Osteoblast (primary cell): ENCODE data around the gene GABBR2. TPM values are rescaled to one million over a fixed set of nuclear protein-coding genes. Genes with fewer than 3 reads are reported as not detected.
"Not testable (repeated sequence)": the region's sequence is repeated elsewhere in the genome, so short reads cannot be mapped to it uniquely, and the experiment has no call there.

Experiments used
- DNase-seq: peaks from one replicate; pipeline ENCODE4 v3.0.0; 2011; ENCODE audit warnings: low spot score, mixed read lengths; ENCODE audit not compliant: insufficient read length; ENCODE audit errors: missing footprints
- H2AFZ ChIP-seq: 2 replicates; pipeline ENCODE4 v1.6.0; 2011; ENCODE audit warnings: mild to moderate bottlenecking, low read length
- H3K27ac ChIP-seq: 2 replicates; pipeline ENCODE4 v1.5.1; 2011; ENCODE audit warnings: mild to moderate bottlenecking, low read depth, low read length, moderate library complexity
- H3K27me3 ChIP-seq: 2 replicates; pipeline ENCODE4 v1.6.0; 2012; ENCODE audit warnings: mild to moderate bottlenecking, control low read depth, inconsistent platforms, low read length, moderate library complexity; ENCODE audit not compliant: insufficient read depth
- H3K36me3 ChIP-seq: 2 replicates; pipeline ENCODE4 v1.5.1; 2011; ENCODE audit warnings: mild to moderate bottlenecking, low read length, control low read depth, moderate library complexity; ENCODE audit not compliant: insufficient read depth
- H3K4me1 ChIP-seq: 2 replicates; pipeline ENCODE4 v1.5.1; 2011; ENCODE audit warnings: mild to moderate bottlenecking, low read length, control low read depth, moderate library complexity; ENCODE audit not compliant: insufficient read depth
- H3K4me2 ChIP-seq: 2 replicates; pipeline ENCODE4 v1.6.0; 2011; ENCODE audit warnings: mild to moderate bottlenecking, low read length; ENCODE audit not compliant: insufficient read depth
- H3K4me3 ChIP-seq: fragments of 200-600 bp; sonication (generic); 3 replicates; pipeline ENCODE4 v1.5.1; 2012; ENCODE audit warnings: mild to moderate bottlenecking, low read length, inconsistent platforms; ENCODE audit not compliant: insufficient read depth
- H3K79me2 ChIP-seq: 2 replicates; pipeline ENCODE4 v1.6.0; 2012; ENCODE audit warnings: mild to moderate bottlenecking, low read length, control low read depth, inconsistent platforms; ENCODE audit not compliant: insufficient read depth
- H3K9me3 ChIP-seq: 2 replicates; pipeline ENCODE4 v1.5.1; 2011; ENCODE audit warnings: low read depth, low read length, control low read depth
- H4K20me1 ChIP-seq: 2 replicates; pipeline ENCODE4 v1.6.0; 2012; ENCODE audit warnings: mild to moderate bottlenecking, low read length, control low read depth; ENCODE audit not compliant: insufficient read depth
- total RNA-seq: library from RNA; depleted of rRNA; stranded (reverse); fragments of >200 nt; gene quantifications from 2 replicates; pipeline ENCODE4 v1.2.3, GENCODE V29; 2012
- TF ChIP-seq, protein P1 (sequence below): IDR thresholded peaks from 2 replicates; pipeline ENCODE4 v1.5.1; 2011; ENCODE audit warnings: mild to moderate bottlenecking, low read depth, low read length, moderate library complexity; ENCODE audit errors: extremely low read depth

GABBR2 gene
- total RNA-seq, 1 donor = under 0.01 TPM

DNA sequence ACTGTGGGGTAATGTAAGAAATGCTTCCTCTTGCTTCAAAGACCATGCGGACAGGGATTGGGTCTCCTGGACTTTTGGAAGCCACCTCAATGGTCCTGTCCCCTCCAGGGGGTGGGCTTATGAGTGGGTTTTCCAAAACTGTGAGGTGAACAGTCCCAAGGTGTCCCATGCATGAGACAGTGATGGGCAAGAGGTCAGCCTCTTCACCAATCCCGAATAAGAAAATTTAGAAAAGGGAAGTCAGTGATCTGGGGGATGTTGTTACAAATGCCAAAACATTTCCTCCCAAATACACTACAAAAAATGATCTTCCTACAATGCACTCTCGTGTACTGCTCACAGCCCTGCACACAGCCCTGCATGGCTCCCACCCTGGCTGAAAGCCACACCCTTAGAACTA is 237.6 kb downstream of the GABBR2 start:
- no peaks in the 10 kb centered on the region for H4K20me1 ChIP-seq
- no peaks in the 10 kb centered on the region for H3K36me3 ChIP-seq
- TF ChIP-seq, protein P1, sequence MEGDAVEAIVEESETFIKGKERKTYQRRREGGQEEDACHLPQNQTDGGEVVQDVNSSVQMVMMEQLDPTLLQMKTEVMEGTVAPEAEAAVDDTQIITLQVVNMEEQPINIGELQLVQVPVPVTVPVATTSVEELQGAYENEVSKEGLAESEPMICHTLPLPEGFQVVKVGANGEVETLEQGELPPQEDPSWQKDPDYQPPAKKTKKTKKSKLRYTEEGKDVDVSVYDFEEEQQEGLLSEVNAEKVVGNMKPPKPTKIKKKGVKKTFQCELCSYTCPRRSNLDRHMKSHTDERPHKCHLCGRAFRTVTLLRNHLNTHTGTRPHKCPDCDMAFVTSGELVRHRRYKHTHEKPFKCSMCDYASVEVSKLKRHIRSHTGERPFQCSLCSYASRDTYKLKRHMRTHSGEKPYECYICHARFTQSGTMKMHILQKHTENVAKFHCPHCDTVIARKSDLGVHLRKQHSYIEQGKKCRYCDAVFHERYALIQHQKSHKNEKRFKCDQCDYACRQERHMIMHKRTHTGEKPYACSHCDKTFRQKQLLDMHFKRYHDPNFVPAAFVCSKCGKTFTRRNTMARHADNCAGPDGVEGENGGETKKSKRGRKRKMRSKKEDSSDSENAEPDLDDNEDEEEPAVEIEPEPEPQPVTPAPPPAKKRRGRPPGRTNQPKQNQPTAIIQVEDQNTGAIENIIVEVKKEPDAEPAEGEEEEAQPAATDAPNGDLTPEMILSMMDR = no peak
- H3K4me2 ChIP-seq = no peak overlapping the region
- no peak overlapping the region for H2AFZ ChIP-seq
- no peaks in the 10 kb centered on the region for H3K27me3 ChIP-seq
- no peak overlapping the region for H3K27ac ChIP-seq
- H3K79me2 ChIP-seq = no peaks in the 10 kb centered on the region
- no peak overlapping the region for H3K4me3 ChIP-seq
- no peaks in the 10 kb centered on the region for H3K9me3 ChIP-seq
- no peaks in the 10 kb centered on the region for H3K4me1 ChIP-seq
- no peak for DNase-seq

DNA sequence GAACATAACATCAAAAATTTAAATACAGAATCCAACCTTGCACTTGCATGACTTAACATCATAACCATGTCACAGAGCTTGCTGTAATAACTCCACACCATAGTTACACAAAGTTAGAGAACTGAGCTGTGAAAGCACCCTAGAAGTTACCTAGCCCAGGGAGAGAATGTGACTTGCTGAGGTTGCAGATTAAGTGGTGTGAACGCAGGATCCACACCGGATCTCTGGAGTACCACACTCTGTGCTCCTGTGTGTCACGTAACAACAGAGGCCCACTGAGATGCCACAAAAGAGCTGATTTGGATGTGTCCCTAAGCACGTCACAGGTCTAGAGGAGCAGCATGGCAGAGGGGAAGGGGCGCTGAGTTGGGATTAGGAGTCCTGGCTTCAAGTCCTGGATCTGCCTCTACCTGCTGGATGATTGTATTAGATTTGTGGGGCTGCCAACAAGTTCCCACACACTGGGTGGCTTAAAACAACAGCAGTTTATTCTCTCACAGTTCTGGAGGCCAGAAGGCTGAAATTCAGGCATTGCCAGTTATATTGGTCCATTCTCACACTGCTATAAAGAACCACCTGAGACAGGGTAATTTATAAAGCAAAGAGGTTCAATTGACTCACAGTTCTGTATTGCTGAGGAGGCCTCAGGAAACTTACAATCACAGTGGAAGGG is 240.0 kb downstream of the GABBR2 start:
- Histone ChIP-seq H3K4me3 (no peak overlapping the region), H3K27ac (no peak overlapping the region), H3K4me2 (no peak overlapping the region), H3K4me1 (no peaks in the 10 kb centered on the region), H3K9me3 (no peaks in the 10 kb centered on the region), H3K27me3 (no peaks in the 10 kb centered on the region), H4K20me1 (no peaks in the 10 kb centered on the region), H2AFZ (no peak overlapping the region), H3K36me3 (no peaks in the 10 kb centered on the region), H3K79me2 (no peaks in the 10 kb centered on the region)
- DNase-seq = no peak
- TF ChIP-seq, protein P1 = no peak

DNA sequence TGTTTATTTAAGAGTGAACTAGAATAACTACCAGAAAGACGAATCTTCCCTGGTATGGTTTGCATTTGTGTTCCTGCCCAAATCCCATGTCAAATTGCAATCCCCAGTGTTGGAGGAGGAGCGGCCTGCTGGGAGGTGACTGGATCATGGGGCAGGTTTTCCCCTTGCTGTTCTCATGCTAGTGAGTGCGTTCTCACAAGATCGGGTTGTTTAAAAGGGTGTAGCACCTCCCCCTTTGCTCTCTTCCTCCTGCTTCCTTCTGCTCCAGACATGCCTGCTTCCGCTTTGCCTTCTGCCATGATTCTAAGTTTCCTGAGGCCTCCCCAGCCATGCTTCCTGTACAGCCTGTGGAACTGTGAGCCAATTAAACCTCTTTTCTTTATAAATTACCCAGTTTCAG is 242.9 kb downstream of the GABBR2 start:
- no peak for DNase-seq
- H3K36me3 ChIP-seq = no peaks in the 10 kb centered on the region
- H3K4me2 ChIP-seq = no peak overlapping the region
- no peak overlapping the region for H3K4me3 ChIP-seq
- no peaks in the 10 kb centered on the region for H4K20me1 ChIP-seq
- TF ChIP-seq, protein P1 = no peak
- H2AFZ ChIP-seq = peak overlapping the region; percentile 29
- H3K79me2 ChIP-seq = no peaks in the 10 kb centered on the region
- H3K9me3 ChIP-seq = peaks cover 2% of the 10 kb centered on the region
- no peaks in the 10 kb centered on the region for H3K27me3 ChIP-seq
- no peaks in the 10 kb centered on the region for H3K4me1 ChIP-seq
- no peak overlapping the region for H3K27ac ChIP-seq

DNA sequence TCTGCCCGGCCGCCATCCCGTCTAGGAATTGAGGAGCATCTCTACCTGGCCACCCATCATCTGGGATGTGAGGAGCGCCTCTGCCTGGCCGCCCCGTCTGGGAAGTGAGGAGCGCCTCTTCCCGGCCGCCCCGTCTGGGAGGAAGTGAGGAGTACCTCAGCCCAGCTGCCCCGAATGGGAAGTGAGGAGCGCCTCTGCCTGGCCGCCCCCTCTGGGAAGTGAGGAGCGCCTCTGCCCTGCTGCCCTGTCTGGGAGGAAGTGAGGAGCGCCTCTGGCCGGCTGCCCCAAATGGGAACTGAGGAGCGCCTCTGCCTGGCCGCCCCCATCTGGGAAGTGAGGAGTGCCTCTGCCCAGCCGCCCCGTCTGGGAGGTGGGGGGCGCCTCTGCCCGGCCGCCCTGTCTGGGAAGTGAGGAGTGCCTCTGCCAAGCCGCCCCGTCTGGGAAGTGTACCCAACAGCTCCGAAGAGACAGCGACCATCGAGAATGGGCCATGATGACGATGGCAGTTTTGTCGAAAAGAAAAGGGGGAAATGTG is 244.5 kb downstream of the GABBR2 start:
- not testable (repeated sequence) for H3K9me3 ChIP-seq

More for the DNA sequence above, 244.5 kb downstream of the GABBR2 start:
- H3K4me2 ChIP-seq, H3K27me3 ChIP-seq, H4K20me1 ChIP-seq, H3K4me3 ChIP-seq, H2AFZ ChIP-seq, H3K4me1 ChIP-seq, H3K27ac ChIP-seq, H3K79me2 ChIP-seq, DNase-seq, H3K36me3 ChIP-seq: not testable (repeated sequence)
